HG03469 (cell line): Measurements from ENCODE around the gene AHNAK.
"Not testable (repeated sequence)": the region's sequence is repeated elsewhere in the genome, so short reads cannot be mapped to it uniquely, and the experiment has no call there.

Experiments used
- ATAC-seq: cut with Tn5 transposase; IDR thresholded peaks from one replicate; pipeline ENCODE4 v1.9.1; 2021; ENCODE audit warnings: mild to moderate bottlenecking, moderate library complexity, moderate number of reproducible peaks; ENCODE audit not compliant: unreplicated experiment

AHNAK gene

DNA sequence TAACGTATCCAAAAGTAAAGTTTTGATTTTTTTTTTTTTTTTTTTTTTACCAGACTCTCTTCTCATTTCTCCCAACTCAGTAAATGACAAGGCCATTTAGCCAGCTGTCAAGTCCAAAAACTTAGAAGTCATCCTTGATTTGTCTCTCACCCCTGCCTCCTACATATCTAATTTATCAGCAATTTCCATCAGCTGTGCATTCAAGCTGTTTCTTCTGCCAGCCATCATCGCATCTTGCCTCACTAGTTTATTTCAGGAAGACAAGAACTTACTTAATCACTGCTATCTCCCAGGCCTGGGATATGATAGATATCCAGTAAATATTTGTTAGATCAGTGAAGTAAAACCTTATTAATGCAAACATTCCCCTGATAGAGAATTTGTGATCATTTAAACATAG, 80.2 kb downstream of the AHNAK start:
- ATAC-seq: no peak

DNA sequence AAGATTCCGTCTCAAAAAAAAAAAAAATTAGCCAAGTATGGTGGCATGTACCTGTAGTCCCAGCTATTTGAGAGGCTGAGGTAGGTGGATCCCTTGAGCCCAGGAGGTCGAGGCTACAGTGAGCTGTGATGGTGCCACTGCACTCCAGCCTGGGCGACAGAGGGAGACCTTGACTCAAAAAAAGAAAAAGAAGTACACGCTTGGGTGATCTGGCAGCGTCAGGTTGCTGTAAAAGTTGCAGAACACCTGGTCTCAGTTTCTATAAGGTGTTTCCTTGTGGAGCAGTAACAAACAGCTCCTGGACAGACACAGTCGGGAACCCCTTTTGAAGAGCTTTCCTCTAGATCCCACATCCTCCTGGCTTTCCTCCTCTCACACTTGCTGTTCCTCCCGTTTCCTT, 82.0 kb downstream of the AHNAK start:
- ATAC-seq: no peak

DNA sequence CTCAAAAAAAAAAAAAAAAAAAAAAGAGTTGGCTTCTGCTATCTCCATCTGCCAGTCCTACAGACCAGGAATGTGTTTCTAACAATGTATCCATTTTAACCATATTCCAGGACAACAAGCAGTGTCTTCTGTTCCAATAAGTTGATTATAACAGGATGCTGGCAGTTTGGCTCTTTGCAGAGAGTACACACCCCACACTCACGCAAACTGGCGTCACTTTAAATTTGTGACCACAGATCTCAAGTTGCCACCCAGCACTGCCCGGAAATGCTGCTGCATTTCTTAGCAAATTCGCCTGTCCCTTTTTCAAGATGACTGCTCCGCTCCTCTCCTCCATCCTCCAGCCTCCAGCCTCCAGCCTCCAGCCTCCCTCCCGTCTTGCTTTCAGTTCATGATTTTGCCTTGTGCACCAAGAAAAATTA, 83.5 kb downstream of the AHNAK start:
- ATAC-seq: no peak

DNA sequence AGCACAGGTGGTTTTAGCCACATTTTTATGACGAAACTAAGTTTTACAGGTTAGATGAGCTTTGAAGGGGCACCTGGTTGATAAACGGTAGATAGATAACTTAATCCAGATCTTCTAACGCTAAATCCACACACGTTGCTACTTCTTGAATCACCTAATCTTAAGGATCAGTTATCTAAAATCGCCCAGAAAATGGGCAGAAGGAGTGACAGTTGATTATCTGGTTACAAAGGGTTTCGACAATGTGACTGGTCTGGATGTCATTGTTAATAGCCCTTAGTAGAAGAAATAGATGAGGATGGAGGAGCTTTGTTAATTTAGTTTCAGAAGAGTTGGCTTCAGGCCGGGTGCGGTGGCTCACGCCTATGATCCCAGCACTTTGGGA, 84.1 kb downstream of the AHNAK start:
- ATAC-seq: no peak

- no peak for ATAC-seq
Observed at GRCh38 chr11:62461740-62462507, 84.7 kb downstream of the AHNAK start.

DNA sequence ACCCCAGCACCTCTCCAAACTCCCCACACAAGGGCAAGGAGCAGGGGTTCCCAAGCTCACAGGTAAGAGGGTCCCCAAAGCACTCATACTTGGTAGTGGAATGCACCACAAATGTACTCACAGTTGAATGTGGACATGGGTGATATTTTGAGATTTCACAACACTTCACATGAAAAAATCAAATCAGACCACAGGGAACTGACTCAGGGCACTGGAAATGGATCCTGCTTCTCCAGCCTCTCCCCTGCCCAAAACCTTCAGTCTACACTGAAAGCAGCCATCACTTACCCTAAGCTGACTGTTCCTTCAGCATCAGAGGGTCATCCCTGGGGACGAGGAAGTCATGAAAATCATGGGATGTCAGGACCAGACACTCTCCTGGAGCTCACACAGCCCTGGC, 87.5 kb downstream of the AHNAK start:
- ATAC-seq: no peak

GRCh38 chr11:62458212-62459002, 88.2 kb downstream of the AHNAK start:
- no peak for ATAC-seq

DNA sequence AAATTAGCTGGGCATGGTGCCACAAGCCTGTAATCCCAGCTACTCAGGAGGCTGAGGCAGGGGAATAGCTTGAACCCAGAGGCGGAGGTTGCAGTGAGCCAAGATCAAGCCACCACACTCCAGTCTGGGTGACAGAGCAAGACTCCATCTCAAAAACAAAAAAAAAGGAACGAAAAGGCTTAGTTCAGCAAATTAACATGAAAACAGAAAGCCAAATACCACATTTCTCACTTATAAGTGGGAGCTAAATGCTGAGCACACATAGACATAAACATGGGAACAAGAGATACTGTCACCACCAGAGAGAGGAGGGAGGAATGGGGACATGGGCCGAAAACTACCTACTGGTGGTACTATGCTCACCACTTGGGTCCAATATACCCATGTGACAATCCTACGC, 89.1 kb downstream of the AHNAK start:
- no peak for ATAC-seq

DNA sequence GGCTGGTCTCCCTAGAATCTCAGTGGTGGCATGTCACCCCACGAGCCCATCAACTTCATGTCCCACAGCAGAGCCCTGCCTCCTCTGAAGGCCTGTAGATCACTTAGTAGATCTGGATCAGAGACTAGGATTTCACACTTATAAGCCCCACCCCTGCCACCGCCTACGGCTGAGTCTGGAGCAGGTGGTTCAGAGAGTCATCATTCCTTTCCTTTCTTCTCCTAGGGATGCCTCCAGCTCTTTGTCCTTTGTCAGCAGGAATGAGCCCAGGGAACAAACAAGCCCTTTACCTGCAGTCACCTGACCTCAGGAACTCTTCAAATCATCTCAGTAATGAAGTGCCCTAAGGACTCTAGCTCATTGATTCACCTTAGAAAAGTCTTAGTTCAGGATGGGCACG, 90.0 kb downstream of the AHNAK start:
- ATAC-seq: no peak

- ATAC-seq: no peak
Observed at GRCh38 chr11:62452839-62453468, 93.7 kb downstream of the AHNAK start.

DNA sequence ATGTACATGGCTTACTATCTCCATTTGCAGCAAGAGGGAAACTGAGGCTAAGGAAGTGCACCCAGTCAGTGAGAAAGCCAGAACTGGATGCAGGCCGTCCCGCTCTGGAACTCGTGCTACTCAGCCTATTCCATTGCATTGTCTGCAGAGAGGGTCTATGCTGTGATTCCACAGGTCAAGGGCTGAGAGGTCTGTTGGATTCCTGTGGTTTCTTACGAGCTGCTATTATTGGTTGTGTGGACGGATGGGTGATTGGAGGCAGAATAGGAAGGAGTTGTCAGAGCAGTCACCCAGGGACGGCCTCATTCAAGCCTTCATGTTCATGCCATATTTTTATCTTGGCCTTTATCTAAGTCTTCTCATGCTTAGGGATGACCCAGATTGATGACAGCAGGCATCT, 94.3 kb downstream of the AHNAK start:
- no peak for ATAC-seq

DNA sequence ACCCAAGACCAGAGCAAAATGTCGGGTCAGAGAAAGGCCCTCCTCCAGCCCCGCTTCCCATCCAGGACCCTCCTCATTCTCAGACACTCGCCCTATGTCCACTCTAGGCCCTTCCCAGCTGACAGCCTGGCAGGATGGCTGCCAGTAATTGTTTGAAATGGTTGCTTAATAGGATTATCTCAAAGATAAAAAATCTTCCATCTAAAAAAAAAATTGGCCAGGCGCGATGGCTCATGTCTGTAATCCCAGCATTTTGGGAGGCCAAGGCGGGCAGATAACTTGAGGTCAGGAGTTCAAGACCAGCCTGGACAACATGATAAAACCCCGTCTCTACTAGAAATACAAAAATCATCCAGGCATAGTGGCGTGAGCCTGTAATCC, 95.4 kb downstream of the AHNAK start:
- ATAC-seq: no peak

DNA sequence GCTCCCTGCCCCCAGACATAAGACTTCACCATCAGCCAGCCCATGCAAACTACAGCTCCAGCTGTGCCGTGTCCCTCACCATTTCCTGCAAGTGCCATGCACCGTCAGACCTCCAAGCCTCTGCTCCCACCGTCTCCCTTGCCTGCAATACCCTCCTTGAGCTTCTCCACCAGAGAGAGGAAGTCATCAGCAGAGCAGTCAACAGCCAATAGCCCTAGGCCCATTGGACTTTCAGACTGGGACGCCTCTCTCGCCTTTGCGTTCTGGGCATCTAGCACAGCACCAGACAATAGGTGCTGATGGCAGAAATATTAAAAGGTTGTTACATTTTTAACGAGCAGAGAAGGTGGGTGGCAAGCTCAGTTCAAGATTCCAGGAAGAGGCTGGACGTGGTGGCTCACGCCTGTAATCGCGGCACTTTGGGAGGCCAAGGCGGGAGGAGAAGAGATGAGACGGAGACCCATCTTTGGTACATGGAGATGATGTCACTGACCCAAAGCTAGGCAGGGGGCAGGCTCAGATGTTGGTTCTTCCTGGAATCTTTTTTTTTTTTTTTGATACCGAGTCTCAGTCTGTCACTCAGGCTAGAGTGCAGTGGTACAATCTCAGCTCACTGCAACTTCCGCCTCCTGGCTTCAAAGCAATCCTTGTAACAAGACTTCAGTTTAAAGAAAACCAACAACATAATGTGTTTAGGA, 95.9 kb downstream of the AHNAK start:
- ATAC-seq: no peak

- ATAC-seq: not testable (repeated sequence)
Observed at GRCh38 chr11:62449912-62450311, 96.7 kb downstream of the AHNAK start.

GRCh38 chr11:62449451-62449851, 97.2 kb downstream of the AHNAK start:
- ATAC-seq: no peak

GRCh38 chr11:62446091-62446490, 100.5 kb downstream of the AHNAK start:
- ATAC-seq: no peak

- ATAC-seq: no peak
Observed at GRCh38 chr11:62445314-62445740, 101.3 kb downstream of the AHNAK start.

- no peak for ATAC-seq
Observed at GRCh38 chr11:62444835-62445234, 101.8 kb downstream of the AHNAK start.

GRCh38 chr11:62444236-62444833, 102.3 kb downstream of the AHNAK start:
- ATAC-seq: no peak

DNA sequence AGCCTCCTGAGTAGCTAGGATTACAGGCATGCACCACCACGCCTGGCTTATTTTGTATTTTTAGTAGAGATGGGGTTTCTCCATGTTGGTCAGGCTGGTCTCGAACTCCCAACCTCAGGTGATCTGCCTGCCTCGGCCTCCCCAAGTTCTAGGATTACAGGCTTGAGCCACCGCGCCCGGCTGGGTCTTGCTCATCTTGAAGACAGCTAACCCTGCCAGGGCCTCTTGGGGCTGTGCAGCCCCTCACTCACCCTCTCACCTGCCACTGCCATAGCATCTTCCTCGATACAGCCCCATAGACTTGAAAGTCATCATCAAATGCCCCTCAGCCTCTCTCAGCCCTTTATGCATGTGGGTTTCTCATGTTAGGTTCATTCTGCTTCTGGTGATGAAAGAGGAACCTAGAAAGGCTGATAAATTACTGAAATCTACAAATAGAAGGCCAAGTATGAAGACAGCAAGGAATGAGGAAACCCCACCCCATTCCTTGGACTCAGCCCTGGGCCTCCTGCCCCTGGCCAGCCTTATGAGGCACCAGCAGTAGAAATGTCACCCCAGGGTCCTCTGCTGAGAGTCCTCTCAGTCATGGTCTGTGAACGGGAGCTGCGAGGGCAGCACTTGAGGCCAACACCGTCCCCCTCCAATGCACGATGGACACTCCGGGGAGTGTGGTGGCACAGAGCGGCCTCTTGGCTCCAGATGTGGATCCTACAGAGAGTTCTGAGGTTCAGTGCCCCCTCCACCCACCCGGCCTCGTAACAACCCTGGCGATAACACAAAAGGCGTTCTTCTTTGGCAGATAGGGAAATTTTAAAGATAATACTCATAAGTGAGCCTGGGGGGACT, 103.0 kb downstream of the AHNAK start:
- ATAC-seq: no peak
